NCI-H226 (cell line): Measurements from ENCODE around the gene NAIF1.
"Not testable (repeated sequence)": the region's sequence is repeated elsewhere in the genome, so short reads cannot be mapped to it uniquely, and the experiment has no call there.

ENCODE experiments used
- DNase-seq: peaks from one replicate; pipeline ENCODE4 v3.0.0-alpha.2; 2015

NAIF1 gene

GRCh38 chr9:128082151-128082550 is 15.0 kb upstream of the NAIF1 start:
- DNase-seq, result no peak

- no peak for DNase-seq
Measured at GRCh38 chr9:128081056-128081455, 13.9 kb upstream of the NAIF1 start.

GRCh38 chr9:128080206-128080605 is 13.1 kb upstream of the NAIF1 start:
- DNase-seq, result no peak

- DNase-seq, result peak; percentile 63
Measured at GRCh38 chr9:128078504-128079434, 11.6 kb upstream of the NAIF1 start.

- DNase-seq, result no peak
Measured at GRCh38 chr9:128077847-128078503, 10.9 kb upstream of the NAIF1 start.

- DNase-seq, result no peak
Measured at GRCh38 chr9:128073253-128073886, 6.2 kb upstream of the NAIF1 start.

- no peak for DNase-seq
Measured at GRCh38 chr9:128072144-128073021, 5.3 kb upstream of the NAIF1 start.

GRCh38 chr9:128071475-128071874 is 4.4 kb upstream of the NAIF1 start:
- not testable (repeated sequence) for DNase-seq

GRCh38 chr9:128070874-128071273 is 3.8 kb upstream of the NAIF1 start:
- DNase-seq, result no peak

GRCh38 chr9:128068386-128069205 is 1.5 kb upstream of the NAIF1 start:
- no peak for DNase-seq

- DNase-seq, result peak; percentile 95
Measured at GRCh38 chr9:128067645-128068385, 695 bp upstream of the NAIF1 start, which contains the start of gene SLC25A25. Gene SLC25A25 (plus strand): TSS chr9:128068232. CDS start chr9:128068320, 88 bp downstream.

- DNase-seq, result no peak
Measured at GRCh38 chr9:128065907-128066712, 1.0 kb downstream of the NAIF1 start.

- DNase-seq, result no peak
Measured at GRCh38 chr9:128062846-128063831, 4.0 kb downstream of the NAIF1 start.

GRCh38 chr9:128062279-128062678 is 4.8 kb downstream of the NAIF1 start:
- DNase-seq, result no peak

GRCh38 chr9:128061275-128061960 is 5.7 kb downstream of the NAIF1 start:
- no peak for DNase-seq

- no peak for DNase-seq
Measured at GRCh38 chr9:128059365-128059983, 7.6 kb downstream of the NAIF1 start.

GRCh38 chr9:128057724-128058409 is 9.3 kb downstream of the NAIF1 start:
- no peak for DNase-seq
